ENCODE results near the gene PGA3.

PGA3 gene

GRCh38 chr11:61168042-61168688 lies 35.1 kb upstream of the PGA3 start:
- DNase-seq (ENCODE audit: low read depth, low spot score) = no peak
- no peak overlapping the region for H3K4me3 ChIP-seq
- no peak overlapping the region for H3K9ac ChIP-seq (ENCODE audit: insufficient read length)
- H3K36me3 ChIP-seq (ENCODE audit: insufficient read depth, low read length) = no peaks in the 10 kb centered on the region
- TF ChIP-seq POLR2AphosphoS5 (IDR thresholded peaks at IDR 0.05; ENCODE audit: borderline replicate concordance, low read depth, low read length) (no peak), EZH2 (IDR thresholded peaks at IDR 0.05) (no peak), FOXP2 (optimal IDR thresholded peaks at IDR 0.05; ENCODE audit: control extremely low read depth, extremely low read length, insufficient read depth) (no peak)
- no peak overlapping the region for H3K27ac ChIP-seq
- no peaks in the 10 kb centered on the region for H3K9me3 ChIP-seq (ENCODE audit: low read depth, low read length)

GRCh38 chr11:61168800-61169199 lies 34.5 kb upstream of the PGA3 start:
- H3K36me3 ChIP-seq (ENCODE audit: insufficient read depth, low read length) = no peaks in the 10 kb centered on the region
- H3K27ac ChIP-seq = no peak overlapping the region
- no peak for DNase-seq (ENCODE audit: low read depth, low spot score)
- no peak overlapping the region for H3K4me3 ChIP-seq
- no peak for TF ChIP-seq FOXP2 (optimal IDR thresholded peaks at IDR 0.05; ENCODE audit: control extremely low read depth, extremely low read length, insufficient read depth)
- H3K9ac ChIP-seq (ENCODE audit: insufficient read length) = no peak overlapping the region
- no peaks in the 10 kb centered on the region for H3K9me3 ChIP-seq (ENCODE audit: low read depth, low read length)

GRCh38 chr11:61170566-61170965 lies 32.7 kb upstream of the PGA3 start:
- no peak overlapping the region for H3K27ac ChIP-seq
- TF ChIP-seq EZH2 (IDR thresholded peaks at IDR 0.05) (no peak), FOXP2 (optimal IDR thresholded peaks at IDR 0.05; ENCODE audit: control extremely low read depth, extremely low read length, insufficient read depth) (no peak), POLR2AphosphoS5 (IDR thresholded peaks at IDR 0.05; ENCODE audit: borderline replicate concordance, low read depth, low read length) (no peak)
- H3K4me3 ChIP-seq = no peak overlapping the region
- no peaks in the 10 kb centered on the region for H3K9me3 ChIP-seq (ENCODE audit: low read depth, low read length)
- no peaks in the 10 kb centered on the region for H3K36me3 ChIP-seq (ENCODE audit: insufficient read depth, low read length)
- H3K9ac ChIP-seq (ENCODE audit: insufficient read length) = no peak overlapping the region
- DNase-seq (ENCODE audit: low read depth, low spot score) = no peak

- no peak for DNase-seq (ENCODE audit: low read depth, low spot score)
- no peak overlapping the region for H3K9ac ChIP-seq (ENCODE audit: insufficient read length)
- H3K9me3 ChIP-seq (ENCODE audit: low read depth, low read length) = no peaks in the 10 kb centered on the region
- H3K27ac ChIP-seq = no peak overlapping the region
- TF ChIP-seq EZH2 (IDR thresholded peaks at IDR 0.05) = no peak
- no peak overlapping the region for H3K4me3 ChIP-seq
- H3K36me3 ChIP-seq (ENCODE audit: insufficient read depth, low read length) = no peaks in the 10 kb centered on the region
Observed at GRCh38 chr11:61171907-61172306, 31.4 kb upstream of the PGA3 start.

GRCh38 chr11:61172356-61172755 lies 31.0 kb upstream of the PGA3 start:
- Histone ChIP-seq H3K9me3 (ENCODE audit: low read depth, low read length) (no peaks in the 10 kb centered on the region), H3K4me3 (no peak overlapping the region), H3K36me3 (ENCODE audit: insufficient read depth, low read length) (no peaks in the 10 kb centered on the region), H3K9ac (ENCODE audit: insufficient read length) (no peak overlapping the region), H3K27ac (no peak overlapping the region)
- TF ChIP-seq FOXP2 (optimal IDR thresholded peaks at IDR 0.05; ENCODE audit: control extremely low read depth, extremely low read length, insufficient read depth) = no peak
- DNase-seq (ENCODE audit: low read depth, low spot score) = no peak

- no peak for DNase-seq (ENCODE audit: low read depth, low spot score)
- Histone ChIP-seq H3K27ac (no peak overlapping the region), H3K4me3 (no peak overlapping the region), H3K36me3 (ENCODE audit: insufficient read depth, low read length) (no peaks in the 10 kb centered on the region), H3K9ac (ENCODE audit: insufficient read length) (no peak overlapping the region), H3K9me3 (ENCODE audit: low read depth, low read length) (no peaks in the 10 kb centered on the region)
- TF ChIP-seq EZH2 (IDR thresholded peaks at IDR 0.05) (no peak), POLR2AphosphoS5 (IDR thresholded peaks at IDR 0.05; ENCODE audit: borderline replicate concordance, low read depth, low read length) (no peak), FOXP2 (optimal IDR thresholded peaks at IDR 0.05; ENCODE audit: control extremely low read depth, extremely low read length, insufficient read depth) (no peak)
Observed at GRCh38 chr11:61172888-61173287, 30.4 kb upstream of the PGA3 start.

GRCh38 chr11:61173456-61173855 lies 29.9 kb upstream of the PGA3 start:
- Histone ChIP-seq H3K27ac (no peak overlapping the region), H3K36me3 (ENCODE audit: insufficient read depth, low read length) (no peaks in the 10 kb centered on the region), H3K9me3 (ENCODE audit: low read depth, low read length) (no peaks in the 10 kb centered on the region), H3K9ac (ENCODE audit: insufficient read length) (no peak overlapping the region), H3K4me3 (no peak overlapping the region)
- no peak for DNase-seq (ENCODE audit: low read depth, low spot score)
- no peak for TF ChIP-seq POLR2AphosphoS5 (IDR thresholded peaks at IDR 0.05; ENCODE audit: borderline replicate concordance, low read depth, low read length)
- TF ChIP-seq EZH2 (IDR thresholded peaks at IDR 0.05) = no peak
- TF ChIP-seq FOXP2 (optimal IDR thresholded peaks at IDR 0.05; ENCODE audit: control extremely low read depth, extremely low read length, insufficient read depth) = no peak

GRCh38 chr11:61174273-61174672 lies 29.0 kb upstream of the PGA3 start:
- H3K9ac ChIP-seq (ENCODE audit: insufficient read length) = no peak overlapping the region
- no peaks in the 10 kb centered on the region for H3K9me3 ChIP-seq (ENCODE audit: low read depth, low read length)
- H3K27ac ChIP-seq = no peak overlapping the region
- H3K36me3 ChIP-seq (ENCODE audit: insufficient read depth, low read length) = no peaks in the 10 kb centered on the region
- DNase-seq (ENCODE audit: low read depth, low spot score) = no peak
- TF ChIP-seq EZH2 (IDR thresholded peaks at IDR 0.05) (no peak), FOXP2 (optimal IDR thresholded peaks at IDR 0.05; ENCODE audit: control extremely low read depth, extremely low read length, insufficient read depth) (no peak), POLR2AphosphoS5 (IDR thresholded peaks at IDR 0.05; ENCODE audit: borderline replicate concordance, low read depth, low read length) (no peak)
- no peak overlapping the region for H3K4me3 ChIP-seq

- no peak for DNase-seq (ENCODE audit: low read depth, low spot score)
- no peak overlapping the region for H3K4me3 ChIP-seq
- H3K27ac ChIP-seq = no peak overlapping the region
- no peaks in the 10 kb centered on the region for H3K9me3 ChIP-seq (ENCODE audit: low read depth, low read length)
- H3K9ac ChIP-seq (ENCODE audit: insufficient read length) = no peak overlapping the region
- TF ChIP-seq FOXP2 (optimal IDR thresholded peaks at IDR 0.05; ENCODE audit: control extremely low read depth, extremely low read length, insufficient read depth) = no peak
- TF ChIP-seq EZH2 (IDR thresholded peaks at IDR 0.05) = no peak
- no peak for TF ChIP-seq POLR2AphosphoS5 (IDR thresholded peaks at IDR 0.05; ENCODE audit: borderline replicate concordance, low read depth, low read length)
- no peaks in the 10 kb centered on the region for H3K36me3 ChIP-seq (ENCODE audit: insufficient read depth, low read length)
Observed at GRCh38 chr11:61174949-61175348, 28.4 kb upstream of the PGA3 start.

Data from SK-N-MC (cell line).